LNCAP (cell line): ENCODE data around the gene TUBB1.

Source experiments
- CTCF ChIP-seq: fragments of 450-650 bp; IDR thresholded peaks from 2 replicates; pipeline ENCODE4 v1.5.1; 2017; ENCODE audit warnings: mild to moderate bottlenecking

Gene TUBB1

GRCh38 chr20:58986286-58986967 lies 32.8 kb upstream of the TUBB1 start:
- TF ChIP-seq CTCF = no peak

- no peak for TF ChIP-seq CTCF
Measured at GRCh38 chr20:58986968-58987517, 32.2 kb upstream of the TUBB1 start.

- no peak for TF ChIP-seq CTCF
Measured at GRCh38 chr20:58987790-58988564, 31.3 kb upstream of the TUBB1 start.

- no peak for TF ChIP-seq CTCF
Measured at GRCh38 chr20:58988565-58988882, 30.7 kb upstream of the TUBB1 start.

GRCh38 chr20:58989196-58989595 lies 30.0 kb upstream of the TUBB1 start:
- TF ChIP-seq CTCF = no peak

GRCh38 chr20:58990651-58991445 lies 28.4 kb upstream of the TUBB1 start:
- TF ChIP-seq CTCF = no peak

- TF ChIP-seq CTCF = no peak
Measured at GRCh38 chr20:58991715-58992114, 27.5 kb upstream of the TUBB1 start.
